ENCODE measurements around the gene TRAF6. TPM values are rescaled to one million over a fixed set of nuclear protein-coding genes. Genes with fewer than 3 reads are reported as not detected.

Gene TRAF6
- total RNA-seq, 2 donors from 2014 or later = 10.3 to 19.0 TPM

- WGBS = 70% methylated on average over 2 of the region's 2 CpGs
- intact Hi-C loops (cut with DNase I) = no loop called here
- Histone ChIP-seq H3K4me3 (no peak overlapping the region), H3K27me3 (replicated peaks; ENCODE audit: insufficient read depth) (no peaks in the 10 kb centered on the region), H3K27ac (no peak overlapping the region), H3K36me3 (no peaks in the 10 kb centered on the region), H3K4me1 (replicated peaks) (no peaks in the 10 kb centered on the region), H3K9me3 (no peaks in the 10 kb centered on the region)
- TF ChIP-seq POLR2A (IDR thresholded peaks at IDR 0.05) = no peak
- no peak for DNase-seq (ENCODE audit: low spot score)
Observed at GRCh38 chr11:36447514-36447913, 62.6 kb downstream of the TRAF6 start.

DNA sequence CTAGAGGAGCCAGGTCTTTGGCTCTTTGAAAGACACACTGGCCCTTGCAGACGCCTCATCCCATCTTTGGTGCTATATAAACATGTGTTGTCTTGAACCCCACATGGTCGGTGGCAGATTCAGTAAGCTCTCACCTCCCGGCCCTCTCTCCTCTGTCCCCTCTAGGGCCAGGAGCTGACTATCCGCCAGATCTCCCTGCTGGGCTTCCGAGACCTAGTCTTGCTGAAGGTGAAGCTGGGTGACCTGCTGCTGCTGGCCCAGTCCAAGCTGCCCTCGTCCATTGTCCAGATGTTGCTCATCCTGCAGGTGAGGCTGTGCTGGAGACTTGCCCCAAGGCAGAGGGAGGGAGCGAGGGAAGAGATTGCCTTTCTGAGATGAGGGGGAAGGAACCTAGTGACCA is 63.9 kb downstream of the TRAF6 start:
- H3K4me1 ChIP-seq (replicated peaks) = no peaks in the 10 kb centered on the region
- no peak for TF ChIP-seq POLR2A (IDR thresholded peaks at IDR 0.05)
- TF ChIP-seq, protein P1, sequence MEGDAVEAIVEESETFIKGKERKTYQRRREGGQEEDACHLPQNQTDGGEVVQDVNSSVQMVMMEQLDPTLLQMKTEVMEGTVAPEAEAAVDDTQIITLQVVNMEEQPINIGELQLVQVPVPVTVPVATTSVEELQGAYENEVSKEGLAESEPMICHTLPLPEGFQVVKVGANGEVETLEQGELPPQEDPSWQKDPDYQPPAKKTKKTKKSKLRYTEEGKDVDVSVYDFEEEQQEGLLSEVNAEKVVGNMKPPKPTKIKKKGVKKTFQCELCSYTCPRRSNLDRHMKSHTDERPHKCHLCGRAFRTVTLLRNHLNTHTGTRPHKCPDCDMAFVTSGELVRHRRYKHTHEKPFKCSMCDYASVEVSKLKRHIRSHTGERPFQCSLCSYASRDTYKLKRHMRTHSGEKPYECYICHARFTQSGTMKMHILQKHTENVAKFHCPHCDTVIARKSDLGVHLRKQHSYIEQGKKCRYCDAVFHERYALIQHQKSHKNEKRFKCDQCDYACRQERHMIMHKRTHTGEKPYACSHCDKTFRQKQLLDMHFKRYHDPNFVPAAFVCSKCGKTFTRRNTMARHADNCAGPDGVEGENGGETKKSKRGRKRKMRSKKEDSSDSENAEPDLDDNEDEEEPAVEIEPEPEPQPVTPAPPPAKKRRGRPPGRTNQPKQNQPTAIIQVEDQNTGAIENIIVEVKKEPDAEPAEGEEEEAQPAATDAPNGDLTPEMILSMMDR (IDR thresholded peaks at IDR 0.05) = no peak
- TF ChIP-seq POLR2AphosphoS5 (IDR thresholded peaks at IDR 0.05) = no peak
- H3K9me3 ChIP-seq = no peaks in the 10 kb centered on the region
- no peak for DNase-seq (ENCODE audit: low spot score)
- WGBS = 95% methylated on average over 7 of the region's 7 CpGs
- H3K36me3 ChIP-seq = no peaks in the 10 kb centered on the region
- H3K4me3 ChIP-seq = no peak overlapping the region
- no peaks in the 10 kb centered on the region for H3K27me3 ChIP-seq (replicated peaks; ENCODE audit: insufficient read depth)
- intact Hi-C loops (cut with DNase I) = no loop called here
- no peak overlapping the region for H3K27ac ChIP-seq

DNA sequence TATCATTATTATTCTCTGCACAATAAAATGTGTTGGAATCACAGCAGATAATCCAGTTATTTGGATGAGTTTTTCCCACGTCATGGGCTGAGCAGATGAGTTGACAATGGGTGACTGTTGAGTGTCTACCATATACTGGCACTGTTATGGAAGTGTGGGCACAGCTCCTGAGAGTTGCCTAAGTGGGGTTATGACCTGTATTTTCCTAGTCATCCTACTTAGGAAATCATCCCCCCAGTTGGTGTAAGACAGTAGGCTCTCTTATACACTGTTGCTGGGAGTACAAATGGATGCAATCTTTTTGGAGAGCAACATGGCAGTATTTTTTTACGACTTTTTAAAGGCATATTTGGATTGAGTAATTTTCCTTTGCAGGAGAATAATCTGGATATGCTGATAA is 66.4 kb downstream of the TRAF6 start:
- H3K9me3 ChIP-seq = no peaks in the 10 kb centered on the region
- intact Hi-C loops (cut with DNase I) = no loop called here
- DNase-seq (ENCODE audit: low spot score) = no peak
- H3K36me3 ChIP-seq = no peaks in the 10 kb centered on the region
- H3K4me1 ChIP-seq (replicated peaks) = no peaks in the 10 kb centered on the region
- peaks cover 2% of the 10 kb centered on the region for H3K27me3 ChIP-seq (replicated peaks; ENCODE audit: insufficient read depth)
- TF ChIP-seq POLR2AphosphoS5 (IDR thresholded peaks at IDR 0.05) = no peak
- TF ChIP-seq, protein P1 (IDR thresholded peaks at IDR 0.05) = no peak
- no peak for TF ChIP-seq POLR2A (IDR thresholded peaks at IDR 0.05)
- H3K4me3 ChIP-seq = no peak overlapping the region
- no peak overlapping the region for H3K27ac ChIP-seq
- 95% methylated on average over 2 of the region's 2 CpGs for WGBS

GRCh38 chr11:36441610-36442208 is 68.4 kb downstream of the TRAF6 start:
- intact Hi-C loops (cut with DNase I) = no loop called here
- no peaks in the 10 kb centered on the region for H3K36me3 ChIP-seq
- H3K27ac ChIP-seq = no peak overlapping the region
- no peak for TF ChIP-seq POLR2AphosphoS5 (IDR thresholded peaks at IDR 0.05)
- TF ChIP-seq, protein P1 (IDR thresholded peaks at IDR 0.05) = no peak
- no peak for TF ChIP-seq POLR2A (IDR thresholded peaks at IDR 0.05)
- H3K27me3 ChIP-seq (replicated peaks; ENCODE audit: insufficient read depth) = peaks cover 2% of the 10 kb centered on the region
- no peak overlapping the region for H3K4me3 ChIP-seq
- 100% methylated on average over 2 of the region's 2 CpGs for WGBS
- no peak for DNase-seq (ENCODE audit: low spot score)
- no peaks in the 10 kb centered on the region for H3K4me1 ChIP-seq (replicated peaks)
- no peaks in the 10 kb centered on the region for H3K9me3 ChIP-seq

GRCh38 chr11:36438126-36438525 is 71.9 kb downstream of the TRAF6 start:
- TF ChIP-seq, protein P1 (IDR thresholded peaks at IDR 0.05) = no peak
- TF ChIP-seq POLR2A (IDR thresholded peaks at IDR 0.05) (no peak), POLR2AphosphoS5 (IDR thresholded peaks at IDR 0.05) (no peak)
- H3K4me3 ChIP-seq = no peak overlapping the region
- peaks cover 2% of the 10 kb centered on the region for H3K27me3 ChIP-seq (replicated peaks; ENCODE audit: insufficient read depth)
- H3K27ac ChIP-seq = no peak overlapping the region
- 98% methylated on average over 5 of the region's 5 CpGs for WGBS
- no peaks in the 10 kb centered on the region for H3K36me3 ChIP-seq
- intact Hi-C loops (cut with DNase I) = no loop called here
- no peaks in the 10 kb centered on the region for H3K4me1 ChIP-seq (replicated peaks)
- no peak for DNase-seq (ENCODE audit: low spot score)
- no peaks in the 10 kb centered on the region for H3K9me3 ChIP-seq

All from prostate gland (tissue), 2 donors.